RCC 7860 (cell line): ENCODE measurements around the gene XIRP2.

Experiments used
- DNase-seq: peaks from one replicate; pipeline ENCODE4 v3.0.0-alpha.2; 2015; ENCODE audit warnings: low spot score
- FAIRE-seq: peaks from 2 replicates; lab custom pipeline; 2012; peaks lifted over from hg19 to GRCh38; lab: Jason Lieb, UNC

Gene XIRP2

GRCh38 chr2:167271932-167272331, 383.7 kb downstream of the XIRP2 start:
- FAIRE-seq (no peak), DNase-seq (no peak)

- DNase-seq = no peak
- no peak for FAIRE-seq
Measured at GRCh38 chr2:167275046-167275445, 386.8 kb downstream of the XIRP2 start.

GRCh38 chr2:167279810-167280209, 391.5 kb downstream of the XIRP2 start:
- no peak for FAIRE-seq
- DNase-seq = no peak

- DNase-seq = no peak
- no peak for FAIRE-seq
Measured at GRCh38 chr2:167287212-167287611, 398.9 kb downstream of the XIRP2 start.

- FAIRE-seq = peak; percentile 59
Measured at GRCh38 chr2:167289651-167290410, 401.6 kb downstream of the XIRP2 start.

GRCh38 chr2:167292430-167293171, 404.3 kb downstream of the XIRP2 start, which contains the start of gene B3GALT1:
Gene B3GALT1, plus strand, starts transcription at chr2:167293001.
- DNase-seq = peak; percentile 81
- no peak for FAIRE-seq

More at GRCh38 chr2:167289651-167290410, 401.6 kb downstream of the XIRP2 start:
- peak; percentile 45 for DNase-seq

GRCh38 chr2:167293172-167293781, 405.0 kb downstream of the XIRP2 start:
- FAIRE-seq (no peak), DNase-seq (no peak)

GRCh38 chr2:167293943-167294775, 405.9 kb downstream of the XIRP2 start:
- FAIRE-seq (no peak), DNase-seq (no peak)

GRCh38 chr2:167294776-167295140, 406.5 kb downstream of the XIRP2 start:
- DNase-seq (no peak), FAIRE-seq (no peak)

- FAIRE-seq (no peak), DNase-seq (no peak)
Measured at GRCh38 chr2:167297292-167297691, 409.0 kb downstream of the XIRP2 start.

GRCh38 chr2:167298017-167298416, 409.7 kb downstream of the XIRP2 start:
- DNase-seq = no peak
- FAIRE-seq = no peak
